Activated CD8-positive, alpha-beta memory T cell treated with anti-CD3 and anti-CD28 coated beads, Interleukin-2, amount 10 ng/mL, durations not matched to agents 7 days and 5 days (primary cell): Measurements from ENCODE around the gene C5orf46. TPM values are rescaled to one million over a fixed set of nuclear protein-coding genes. Genes with fewer than 3 reads are reported as not detected.
A peak's percentile ranks its signal among the peaks of the same experiment; 100 is the strongest.

Experiments used
- ATAC-seq: fragments of 150-1000 bp; cut with Tn5 transposase; one replicate; pipeline ENCODE4 v1.10.0; 2021; ENCODE audit warnings: moderate library complexity
- CTCF ChIA-PET: fragments of 350-600 bp; sonication (Branson Sonifier 250); formaldehyde crosslinking; loops from one replicate; lab custom pipeline; 2021; ENCODE audit warnings: antibody characterized with exemption; lab: Charles Lee
- DNase-seq: peaks from one replicate; pipeline ENCODE4 v3.0.0-alpha.2; 2020
- H3K27ac Mint-ChIP-seq: one replicate; pipeline ENCODE4 v1.8.0; 2021; ENCODE audit warnings: mild to moderate bottlenecking, mixed read lengths
- H3K27me3 Mint-ChIP-seq: one replicate; pipeline ENCODE4 v1.8.0; 2021; ENCODE audit warnings: mixed read lengths
- H3K36me3 Mint-ChIP-seq: one replicate; pipeline ENCODE4 v1.8.0; 2021; ENCODE audit warnings: mild to moderate bottlenecking, mixed read lengths
- H3K4me1 Mint-ChIP-seq: one replicate; pipeline ENCODE4 v1.8.0; 2021; ENCODE audit warnings: mixed read lengths
- H3K4me3 Mint-ChIP-seq: one replicate; pipeline ENCODE4 v1.8.0; 2021; ENCODE audit warnings: mild to moderate bottlenecking, moderate library complexity, mixed read lengths
- H3K9me3 Mint-ChIP-seq: one replicate; pipeline ENCODE4 v1.8.0; 2022; ENCODE audit warnings: low read depth, mixed read lengths
- total RNA-seq, 2 experiments: library from RNA; stranded (reverse); gene quantifications; one replicate each; pipeline ENCODE4 v1.2.3, GENCODE V29; 2021

C5orf46 gene
- total RNA-seq, 2 experiments from 2014 or later: not detected

DNA sequence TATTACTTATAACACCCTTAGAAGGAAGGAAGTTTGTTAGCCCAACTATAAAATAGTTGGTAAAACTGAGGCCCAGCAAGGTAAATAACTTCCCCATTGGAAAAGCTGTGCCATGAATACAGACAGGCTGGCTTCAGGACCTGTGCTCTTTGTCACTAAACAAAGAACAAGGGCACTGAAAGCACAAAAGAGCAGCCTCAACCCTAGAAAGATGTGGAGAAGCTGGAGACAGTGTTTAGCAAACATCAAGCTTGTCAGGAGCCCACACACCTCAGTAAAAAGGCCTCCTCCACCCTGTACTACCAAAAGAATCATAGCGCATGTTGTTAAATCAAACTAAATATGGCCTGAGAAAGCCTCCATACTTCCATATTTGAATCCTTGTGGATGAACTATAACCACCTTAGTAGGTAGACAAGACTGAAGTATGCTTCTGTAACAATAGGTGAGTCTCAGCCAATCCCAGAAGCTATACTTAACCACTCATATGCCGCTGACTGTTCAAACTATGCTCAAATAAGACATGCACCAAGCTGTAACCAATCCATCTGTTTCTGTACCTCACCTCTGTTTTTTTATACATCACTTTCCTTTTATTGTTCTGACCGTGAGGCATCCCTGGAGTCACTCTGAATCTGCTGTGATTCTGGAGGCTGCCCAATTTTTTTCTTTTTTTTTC lies 46.2 kb downstream of the C5orf46 start:
- no peak for DNase-seq
- ATAC-seq: no peak
- Mint-ChIP-seq H3K4me3 (no peak overlapping the region), H3K27me3 (peaks cover 7% of the 10 kb centered on the region), H3K4me1 (peaks cover 3% of the 10 kb centered on the region), H3K27ac (no peak overlapping the region), H3K9me3 (no peaks in the 10 kb centered on the region), H3K36me3 (no peaks in the 10 kb centered on the region)
- CTCF ChIA-PET: interaction anchor here (1.2 kb wide), 1 partner anchor 73 kb away, joined by 3 read pairs; no protein-coding TSS in a partner anchor

DNA sequence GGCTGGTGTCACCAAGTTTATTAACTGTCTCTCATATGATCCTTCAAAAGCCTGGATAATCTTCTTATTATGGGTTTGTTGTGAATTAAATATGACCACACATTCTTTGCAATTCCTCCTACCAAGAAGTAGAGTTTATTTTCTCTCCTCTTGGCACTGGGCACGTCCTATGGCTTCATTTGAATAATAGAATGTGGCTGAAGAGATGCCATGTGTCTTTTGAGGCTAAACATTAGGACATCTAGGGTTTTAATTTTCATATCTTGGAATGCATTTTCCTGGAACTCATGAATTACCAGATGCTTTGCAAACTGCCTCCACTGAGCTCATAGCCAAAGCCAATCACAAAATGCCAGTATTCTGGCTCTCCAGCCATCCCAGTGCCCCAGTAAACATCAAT lies 47.8 kb downstream of the C5orf46 start:
- no peak overlapping the region for H3K4me3 Mint-ChIP-seq
- peaks cover 12% of the 10 kb centered on the region for H3K27me3 Mint-ChIP-seq
- no peaks in the 10 kb centered on the region for H3K36me3 Mint-ChIP-seq
- ATAC-seq: no peak
- no peak for DNase-seq
- peaks cover 3% of the 10 kb centered on the region for H3K4me1 Mint-ChIP-seq
- no peaks in the 10 kb centered on the region for H3K9me3 Mint-ChIP-seq
- no peak overlapping the region for H3K27ac Mint-ChIP-seq
- CTCF ChIA-PET: interaction anchor here (0.9 to 1.2 kb wide), 2 partner anchors 23 to 272 kb away, joined by 3 read pairs; no protein-coding TSS in a partner anchor

DNA sequence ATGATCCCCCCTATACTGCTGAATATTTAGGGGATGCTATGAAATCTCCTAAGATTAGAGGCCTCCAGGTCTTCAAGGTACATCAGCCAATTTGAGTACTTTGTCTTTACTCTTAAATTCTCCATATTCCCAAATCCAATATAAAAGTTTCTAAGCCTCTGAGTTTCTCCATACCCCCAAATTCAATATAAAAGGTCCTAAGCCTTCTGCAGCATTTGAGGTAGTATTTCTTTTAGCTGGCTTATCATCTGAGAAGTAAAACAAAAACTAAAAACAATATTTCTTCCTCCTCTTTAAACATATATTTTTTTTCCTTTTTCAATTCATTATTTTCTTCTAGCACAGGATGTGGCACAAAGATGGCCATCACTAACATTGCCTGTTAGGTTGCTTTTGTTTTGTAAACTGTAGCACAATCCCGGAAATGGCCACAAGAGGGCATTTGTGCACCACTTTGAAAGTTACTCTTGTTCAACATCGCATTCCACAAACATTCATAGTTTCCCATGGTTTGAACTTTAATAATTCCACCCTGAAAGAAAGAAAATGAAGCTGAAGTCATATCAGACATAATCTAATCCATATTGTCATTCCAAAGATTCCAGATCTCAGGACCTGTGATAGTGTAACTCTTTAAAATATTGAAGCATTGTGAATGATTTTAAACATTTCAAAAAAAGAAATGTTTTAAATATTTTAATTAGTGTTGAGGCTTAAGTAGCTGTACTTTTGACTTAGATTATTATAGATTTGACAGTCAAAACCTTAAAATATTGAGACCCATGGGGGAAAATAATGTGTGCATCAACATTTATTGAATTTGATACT lies 48.8 kb downstream of the C5orf46 start:
- Mint-ChIP-seq H3K36me3 (no peaks in the 10 kb centered on the region), H3K4me1 (peaks cover 3% of the 10 kb centered on the region), H3K27me3 (peaks cover 17% of the 10 kb centered on the region), H3K27ac (no peak overlapping the region), H3K4me3 (no peak overlapping the region), H3K9me3 (no peaks in the 10 kb centered on the region)
- CTCF ChIA-PET: interaction anchor here (0.7 to 1.2 kb wide), 4 partner anchors 12 to 271 kb away, joined by 3 to 5 read pairs (median 3); no protein-coding TSS in a partner anchor
- ATAC-seq (peak; percentile 77), DNase-seq (peak; percentile 67)

DNA sequence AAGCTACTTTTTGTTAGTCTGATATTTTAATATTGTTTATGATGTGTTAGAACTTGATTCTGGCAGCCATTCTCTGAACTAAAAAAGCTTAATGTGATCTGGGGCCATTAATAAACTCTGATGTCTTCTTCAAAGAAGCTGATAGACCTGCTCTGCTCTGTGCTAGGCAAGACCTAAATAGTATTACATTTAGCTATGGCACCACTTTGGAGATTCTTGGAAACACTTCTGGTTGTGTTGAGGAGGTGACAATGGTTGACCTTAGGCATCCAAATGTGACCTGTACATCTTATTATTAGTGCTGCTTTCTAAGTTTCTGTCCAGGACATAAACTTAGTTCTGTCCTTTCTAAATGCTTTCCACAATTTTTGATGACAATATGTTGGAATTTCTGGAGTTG lies 49.5 kb downstream of the C5orf46 start:
- ATAC-seq (no peak), DNase-seq (no peak)
- CTCF ChIA-PET: interaction anchor here (0.7 to 1.0 kb wide), 2 partner anchors 229 to 263 kb away, joined by 3 read pairs; no protein-coding TSS in a partner anchor
- Mint-ChIP-seq H3K27me3 (peaks cover 17% of the 10 kb centered on the region), H3K4me3 (no peak overlapping the region), H3K9me3 (no peaks in the 10 kb centered on the region), H3K36me3 (no peaks in the 10 kb centered on the region), H3K27ac (no peak overlapping the region), H3K4me1 (peaks cover 3% of the 10 kb centered on the region)

DNA sequence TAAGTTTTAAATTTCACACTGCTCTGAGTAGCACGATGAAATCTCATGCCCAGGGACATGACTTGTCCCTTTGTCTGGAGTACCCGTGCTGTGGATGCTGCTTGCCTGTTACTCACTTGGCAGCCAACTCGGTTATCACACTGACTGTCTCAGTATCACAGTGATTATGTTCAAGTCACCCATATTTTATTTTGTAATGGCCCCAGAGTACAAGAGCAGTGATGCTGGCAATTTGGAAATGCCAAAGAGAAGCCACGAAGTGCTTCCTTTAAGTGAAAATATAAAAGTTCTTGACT lies 50.6 kb downstream of the C5orf46 start:
- H3K9me3 Mint-ChIP-seq: no peaks in the 10 kb centered on the region
- CTCF ChIA-PET: no interaction called here

DNA sequence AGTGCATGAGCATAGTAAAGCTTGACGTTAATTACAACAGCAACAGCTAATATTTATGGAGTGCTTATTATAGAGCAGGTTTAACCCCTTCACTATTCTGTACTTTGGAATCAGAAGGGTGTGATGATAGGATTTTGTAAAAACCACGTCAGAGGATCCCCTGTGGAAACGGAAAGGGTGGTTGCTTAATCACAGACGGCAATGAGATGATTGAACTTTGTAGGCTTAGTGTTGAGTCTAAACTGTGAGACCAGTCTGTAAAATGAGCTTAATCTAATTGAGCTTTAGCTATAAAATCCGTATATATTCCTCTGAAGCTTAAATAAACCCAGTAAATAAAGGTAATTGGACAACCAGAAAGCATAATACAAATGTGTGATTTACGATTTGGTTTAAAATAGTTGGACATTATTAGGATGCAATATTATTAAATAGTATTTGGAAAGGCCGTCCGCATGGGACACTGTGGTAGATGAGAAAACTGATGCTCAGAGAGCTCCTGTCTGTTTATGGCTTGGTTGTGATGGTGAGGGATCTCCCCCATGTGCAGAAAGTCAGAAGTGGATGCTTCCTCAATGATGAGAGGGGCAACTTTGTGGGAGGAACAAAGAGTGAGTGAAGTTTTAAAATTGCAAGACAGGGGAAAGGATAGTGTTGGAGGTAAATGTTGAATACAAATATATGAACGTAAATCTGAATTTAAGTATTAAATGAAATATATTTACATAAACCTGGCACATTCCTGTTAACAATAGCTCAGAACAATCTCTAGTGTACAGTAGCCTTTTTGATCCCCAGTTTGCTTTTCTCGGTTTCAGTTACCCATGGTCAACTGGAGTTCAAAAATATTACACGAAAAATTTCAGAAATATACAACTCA lies 51.2 kb downstream of the C5orf46 start:
- no peak for DNase-seq
- CTCF ChIA-PET: interaction anchor here (1.4 kb wide), 1 partner anchor 33 kb away, joined by 3 read pairs; no protein-coding TSS in a partner anchor
- H3K4me3 Mint-ChIP-seq: no peak overlapping the region
- H3K4me1 Mint-ChIP-seq: peaks cover 3% of the 10 kb centered on the region
- ATAC-seq: no peak
- no peaks in the 10 kb centered on the region for H3K9me3 Mint-ChIP-seq
- H3K27me3 Mint-ChIP-seq: peaks cover 17% of the 10 kb centered on the region
- H3K27ac Mint-ChIP-seq: no peak overlapping the region
- no peaks in the 10 kb centered on the region for H3K36me3 Mint-ChIP-seq

More for the DNA sequence above, 50.6 kb downstream of the C5orf46 start:
- ATAC-seq: no peak
- no peak overlapping the region for H3K27ac Mint-ChIP-seq
- no peaks in the 10 kb centered on the region for H3K36me3 Mint-ChIP-seq
- peaks cover 3% of the 10 kb centered on the region for H3K4me1 Mint-ChIP-seq
- no peak overlapping the region for H3K4me3 Mint-ChIP-seq
- DNase-seq: no peak
- H3K27me3 Mint-ChIP-seq: peaks cover 17% of the 10 kb centered on the region

DNA sequence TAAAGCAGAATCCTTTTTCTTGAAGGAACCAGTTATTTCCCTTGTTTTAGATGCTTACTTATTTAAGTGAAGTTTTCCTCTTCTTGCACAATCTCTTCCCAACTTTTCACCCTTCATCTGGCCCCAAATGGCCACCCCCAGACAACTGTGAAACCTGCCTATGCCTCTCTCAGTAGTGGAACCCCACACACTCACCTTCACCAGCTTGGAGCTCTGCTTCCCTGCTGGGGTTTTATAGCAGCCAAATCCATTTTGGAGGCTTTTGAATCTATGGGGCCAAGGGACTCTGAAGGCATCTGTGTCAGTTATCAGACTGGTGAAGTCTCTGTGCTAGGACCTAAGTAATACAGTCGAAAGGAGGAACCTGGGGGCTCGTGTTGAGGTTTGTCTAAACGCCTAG lies 52.0 kb downstream of the C5orf46 start:
- H3K27me3 Mint-ChIP-seq: peaks cover 18% of the 10 kb centered on the region
- peaks cover 3% of the 10 kb centered on the region for H3K4me1 Mint-ChIP-seq
- DNase-seq (no peak), ATAC-seq (no peak)
- H3K4me3 Mint-ChIP-seq: no peak overlapping the region
- CTCF ChIA-PET: interaction anchor here (1.4 kb wide), 1 partner anchor 32 kb away, joined by 3 read pairs; no protein-coding TSS in a partner anchor
- no peaks in the 10 kb centered on the region for H3K36me3 Mint-ChIP-seq
- no peaks in the 10 kb centered on the region for H3K9me3 Mint-ChIP-seq
- H3K27ac Mint-ChIP-seq: no peak overlapping the region

DNA sequence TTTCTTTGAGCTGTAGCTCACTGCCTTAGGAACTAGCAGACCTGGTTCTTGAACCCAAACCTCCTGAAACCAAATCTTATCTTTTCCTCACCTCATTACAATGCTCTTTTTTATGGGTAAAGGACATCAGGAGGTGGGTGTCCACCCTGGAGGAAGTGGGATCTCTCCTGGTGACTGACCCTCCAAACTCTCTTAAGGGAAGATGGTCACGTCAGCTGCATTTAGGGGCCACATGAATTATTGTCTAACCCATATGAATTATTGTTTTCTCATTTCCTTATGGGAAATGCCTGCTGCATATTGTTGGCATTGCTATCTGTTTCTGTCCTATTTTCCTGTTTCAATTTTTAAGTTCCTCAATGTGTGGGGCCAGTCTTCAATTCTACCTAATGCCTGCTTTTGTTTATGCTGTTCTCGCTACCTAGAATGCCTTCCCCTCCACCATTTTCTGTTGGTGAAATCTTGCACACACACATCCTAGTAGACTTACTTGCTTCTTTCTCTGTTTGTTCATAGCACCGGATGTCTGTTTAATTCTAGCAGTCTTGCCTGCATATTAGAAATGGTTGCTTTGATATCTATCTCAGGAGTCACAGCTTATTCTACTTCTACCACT lies 52.9 kb downstream of the C5orf46 start:
- peaks cover 3% of the 10 kb centered on the region for H3K4me1 Mint-ChIP-seq
- peaks cover 21% of the 10 kb centered on the region for H3K27me3 Mint-ChIP-seq
- no peak for DNase-seq

DNA sequence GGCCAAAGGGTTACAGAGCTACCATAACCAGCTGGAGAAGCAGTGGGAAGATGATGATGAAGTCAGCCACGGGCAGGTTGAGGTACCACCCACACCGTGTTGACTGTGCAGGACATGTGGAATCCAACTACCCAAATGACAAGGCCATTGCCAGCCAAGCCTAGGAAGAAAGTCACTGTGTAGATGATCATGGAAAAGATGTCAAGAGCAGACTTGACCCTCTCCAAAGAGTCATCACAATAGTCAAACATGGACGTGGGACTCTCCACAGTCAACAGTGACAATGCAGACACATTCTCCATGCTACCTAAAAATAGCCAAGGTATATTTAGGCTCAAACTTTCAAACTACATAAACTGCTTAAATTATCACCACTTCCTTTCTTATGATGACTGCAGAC lies 54.0 kb downstream of the C5orf46 start:
- Mint-ChIP-seq H3K4me3 (no peak overlapping the region), H3K27me3 (peaks cover 15% of the 10 kb centered on the region), H3K36me3 (no peaks in the 10 kb centered on the region), H3K9me3 (no peaks in the 10 kb centered on the region), H3K4me1 (no peaks in the 10 kb centered on the region), H3K27ac (no peak overlapping the region)
- ATAC-seq: no peak
- no peak for DNase-seq
- CTCF ChIA-PET: interaction anchor here (1.8 kb wide), 1 partner anchor 30 kb away, joined by 4 read pairs; no protein-coding TSS in a partner anchor

More for the DNA sequence above, 52.9 kb downstream of the C5orf46 start:
- Mint-ChIP-seq H3K4me3 (no peak overlapping the region), H3K27ac (no peak overlapping the region), H3K9me3 (no peaks in the 10 kb centered on the region), H3K36me3 (no peaks in the 10 kb centered on the region)
- CTCF ChIA-PET: no interaction called here
- ATAC-seq: no peak

DNA sequence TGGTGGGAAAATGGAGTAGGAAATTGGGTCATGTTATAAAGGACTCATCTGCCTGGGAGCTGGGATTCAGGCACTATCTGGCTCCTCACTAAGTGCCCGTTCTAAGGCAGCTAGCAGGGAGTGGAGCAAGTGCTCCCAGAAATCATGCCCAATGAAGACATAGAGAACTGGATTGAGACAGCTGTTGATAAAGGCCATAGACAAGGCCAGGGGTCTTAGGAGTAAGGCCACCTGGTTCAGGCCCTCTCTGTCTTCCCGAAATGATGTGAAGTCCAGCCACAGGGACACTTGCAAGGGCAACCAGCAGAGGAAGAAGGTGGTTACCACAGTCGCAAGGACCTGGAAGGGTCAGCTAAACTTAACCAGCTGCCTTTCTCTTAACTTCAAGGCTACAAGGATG lies 54.8 kb downstream of the C5orf46 start:
- Mint-ChIP-seq H3K4me1 (no peaks in the 10 kb centered on the region), H3K36me3 (no peaks in the 10 kb centered on the region)

DNA sequence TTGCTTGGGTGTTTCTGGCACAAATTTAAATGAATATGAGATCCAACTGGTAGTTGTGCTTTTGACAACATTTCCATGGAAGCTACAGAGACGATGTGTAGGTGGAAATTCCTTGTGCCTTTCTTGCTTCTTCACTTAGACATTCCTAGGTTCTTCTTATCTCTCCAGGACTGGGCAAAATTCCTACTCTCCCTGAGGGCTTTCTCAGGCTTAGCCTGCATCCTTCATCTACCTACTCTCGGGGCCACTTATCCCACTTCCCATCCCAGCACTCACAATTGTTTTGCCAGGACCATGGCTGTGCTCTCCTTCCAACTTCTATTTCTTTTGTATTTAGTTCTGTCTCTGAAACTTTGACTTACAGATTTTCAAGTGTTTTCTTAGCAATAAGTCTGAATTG lies 57.1 kb downstream of the C5orf46 start:
- H3K4me1 Mint-ChIP-seq: no peaks in the 10 kb centered on the region
- H3K27me3 Mint-ChIP-seq: peaks cover 15% of the 10 kb centered on the region
- CTCF ChIA-PET: no interaction called here

More for the DNA sequence above, 54.8 kb downstream of the C5orf46 start:
- DNase-seq (no peak), ATAC-seq (no peak)
- Mint-ChIP-seq H3K27ac (no peak overlapping the region), H3K4me3 (no peak overlapping the region), H3K27me3 (peaks cover 18% of the 10 kb centered on the region), H3K9me3 (no peaks in the 10 kb centered on the region)
- CTCF ChIA-PET: interaction anchor here (1.8 kb wide), 1 partner anchor 29 kb away, joined by 4 read pairs; no protein-coding TSS in a partner anchor

DNA sequence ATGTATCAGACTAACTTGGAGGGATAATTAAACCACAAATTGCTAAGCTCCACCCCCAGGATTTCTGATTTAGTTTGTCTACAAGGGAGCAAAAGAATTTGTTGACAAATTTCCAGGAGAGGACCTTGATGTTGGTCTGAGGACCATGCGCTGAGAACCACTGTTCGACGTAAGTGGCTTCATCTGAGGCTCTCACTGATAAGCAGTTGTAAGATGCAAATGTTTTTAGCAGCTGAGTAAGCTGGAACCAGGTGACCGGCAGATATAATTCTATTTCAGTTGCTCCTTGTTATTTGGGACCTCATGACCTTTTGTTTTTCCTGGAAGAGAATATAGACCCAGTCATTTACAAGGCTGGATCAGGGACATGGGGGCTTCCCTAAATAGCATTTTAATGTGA lies 60.7 kb downstream of the C5orf46 start:
- Mint-ChIP-seq H3K4me1 (no peaks in the 10 kb centered on the region), H3K4me3 (no peak overlapping the region), H3K9me3 (no peaks in the 10 kb centered on the region), H3K27ac (no peak overlapping the region), H3K27me3 (peaks cover 10% of the 10 kb centered on the region), H3K36me3 (no peaks in the 10 kb centered on the region)
- DNase-seq (no peak), ATAC-seq (no peak)
- CTCF ChIA-PET: interaction anchor here (1.6 kb wide), 1 partner anchor 12 kb away, joined by 5 read pairs; no protein-coding TSS in a partner anchor

More for the DNA sequence above, 57.1 kb downstream of the C5orf46 start:
- Mint-ChIP-seq H3K4me3 (no peak overlapping the region), H3K9me3 (no peaks in the 10 kb centered on the region), H3K36me3 (no peaks in the 10 kb centered on the region), H3K27ac (no peak overlapping the region)
- DNase-seq (no peak), ATAC-seq (no peak)
